Measurements from ENCODE around the gene ELOB. TPM values are rescaled to one million over a fixed set of nuclear protein-coding genes. Genes with fewer than 3 reads are reported as not detected.
"Not testable (repeated sequence)": the region's sequence is repeated elsewhere in the genome, so short reads cannot be mapped to it uniquely, and the experiment has no call there.

The ELOB gene
- polyA plus RNA-seq, 2 donors = 361 to 887 TPM

GRCh38 chr16:2726923-2727322 is 50.2 kb downstream of the ELOB start:
- H3K36me3 ChIP-seq (ENCODE audit: control insufficient read depth in 2 of 2, insufficient read depth in 2 of 2, low read length in 1 of 2) = no peaks in the 10 kb centered on the region
- H3K9me3 ChIP-seq (ENCODE audit: control insufficient read depth in 2 of 2, insufficient read depth in 1 of 2, low read depth in 1 of 2, low read length in 1 of 2) = no peaks in the 10 kb centered on the region
- H3K27me3 ChIP-seq (ENCODE audit: control insufficient read depth in 1 of 2, insufficient read depth in 2 of 2, low read length in 2 of 2) = no peaks in the 10 kb centered on the region
- no peak overlapping the region for H3K27ac ChIP-seq (ENCODE audit: low read depth in 2 of 2, low read length in 1 of 2)
- H3K4me3 ChIP-seq (ENCODE audit: low read depth in 1 of 2, low read length in 2 of 2) = no peak overlapping the region
- H3K4me1 ChIP-seq (ENCODE audit: control insufficient read depth in 2 of 2, insufficient read depth in 2 of 2, low read length in 1 of 2) = no peaks in the 10 kb centered on the region
- 75 to 82% methylated on average over 5 of the region's 5 CpGs for WGBS, 2 donors

DNA sequence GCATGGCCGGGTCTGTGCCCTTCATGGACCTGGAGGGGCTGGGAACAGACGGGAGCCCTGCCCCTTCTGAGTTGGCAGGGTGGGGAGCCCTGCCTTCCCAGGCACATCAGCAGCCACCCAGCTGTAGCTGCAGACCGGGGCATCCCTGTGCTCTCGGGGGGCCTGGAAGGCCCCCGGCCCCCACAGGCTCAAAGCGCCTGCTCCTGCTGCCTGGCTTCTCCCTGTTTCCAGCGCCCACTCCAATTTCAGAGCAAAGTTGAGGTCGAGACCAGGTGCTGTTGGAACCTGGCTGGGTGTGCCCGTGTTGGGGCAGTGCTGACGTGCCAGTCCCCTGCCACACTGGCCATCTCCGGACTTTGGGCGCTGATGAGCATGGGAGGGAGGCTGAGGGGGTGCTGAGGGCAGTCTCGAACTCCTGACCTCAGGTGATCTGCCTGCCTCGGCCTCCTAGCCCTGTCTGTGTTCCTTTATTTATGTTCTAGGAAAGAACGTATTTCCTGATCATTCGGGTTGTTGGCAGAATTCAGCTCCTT is 52.2 kb downstream of the ELOB start:
- H3K4me3 ChIP-seq (ENCODE audit: low read depth in 1 of 2, low read length in 2 of 2) = no peak overlapping the region
- H3K27me3 ChIP-seq (ENCODE audit: control insufficient read depth in 1 of 2, insufficient read depth in 2 of 2, low read length in 2 of 2) = no peaks in the 10 kb centered on the region
- 64 to 71% methylated on average over 13 to 16 of the region's 16 CpGs for WGBS, 2 donors
- no peak overlapping the region for H3K27ac ChIP-seq (ENCODE audit: low read depth in 2 of 2, low read length in 1 of 2)
- H3K9me3 ChIP-seq (ENCODE audit: control insufficient read depth in 2 of 2, insufficient read depth in 1 of 2, low read depth in 1 of 2, low read length in 1 of 2) = no peaks in the 10 kb centered on the region
- no peaks in the 10 kb centered on the region for H3K36me3 ChIP-seq (ENCODE audit: control insufficient read depth in 2 of 2, insufficient read depth in 2 of 2, low read length in 1 of 2)
- H3K4me1 ChIP-seq (ENCODE audit: control insufficient read depth in 2 of 2, insufficient read depth in 2 of 2, low read length in 1 of 2) = peaks cover 0 to 2% of the 10 kb centered on the region in 2 donors

DNA sequence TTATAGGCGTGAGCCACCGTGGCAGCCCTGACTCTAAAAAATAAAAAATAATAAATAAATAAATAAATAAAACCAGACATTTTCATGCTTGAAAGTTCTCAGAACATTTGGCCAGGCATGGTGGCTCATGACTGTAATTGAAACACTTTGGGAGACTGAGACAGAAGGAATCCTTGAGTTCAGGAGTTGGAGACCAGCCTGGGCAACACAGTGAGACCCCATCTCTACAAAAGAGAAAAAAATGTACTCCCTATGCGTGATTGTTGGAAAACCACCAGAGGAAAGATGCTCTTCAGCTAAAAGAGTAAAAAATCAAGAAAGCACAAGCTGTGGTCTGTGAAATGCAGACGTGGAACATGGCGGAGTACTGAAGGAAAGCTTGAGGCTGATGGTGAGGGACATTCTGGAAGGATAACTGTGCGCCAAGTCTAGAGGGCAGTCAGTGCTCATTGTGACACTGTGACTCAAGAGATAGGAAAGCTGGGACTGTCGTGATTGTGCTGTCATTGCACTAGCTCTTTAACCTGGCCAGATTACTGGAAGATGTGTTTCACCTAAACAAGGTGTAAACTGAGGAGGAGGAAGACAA is 52.9 kb downstream of the ELOB start:
- H3K9me3 ChIP-seq (ENCODE audit: control insufficient read depth in 2 of 2, insufficient read depth in 1 of 2, low read depth in 1 of 2, low read length in 1 of 2) = no peaks in the 10 kb centered on the region
- no peaks in the 10 kb centered on the region for H3K27me3 ChIP-seq (ENCODE audit: control insufficient read depth in 1 of 2, insufficient read depth in 2 of 2, low read length in 2 of 2)
- H3K4me1 ChIP-seq (ENCODE audit: control insufficient read depth in 2 of 2, insufficient read depth in 2 of 2, low read length in 1 of 2) = peaks cover 0 to 8% of the 10 kb centered on the region in 2 donors
- no peak overlapping the region for H3K4me3 ChIP-seq (ENCODE audit: low read depth in 1 of 2, low read length in 2 of 2)
- WGBS, 2 donors = 79 to 85% methylated on average over 7 of the region's 7 CpGs
- H3K36me3 ChIP-seq (ENCODE audit: control insufficient read depth in 2 of 2, insufficient read depth in 2 of 2, low read length in 1 of 2) = no peaks in the 10 kb centered on the region
- no peak overlapping the region for H3K27ac ChIP-seq (ENCODE audit: low read depth in 2 of 2, low read length in 1 of 2)

GRCh38 chr16:2721634-2722173 is 55.4 kb downstream of the ELOB start:
- WGBS, 2 donors = 40 to 46% methylated on average over 14 of the region's 14 CpGs
- H3K27me3 ChIP-seq (ENCODE audit: control insufficient read depth in 1 of 2, insufficient read depth in 2 of 2, low read length in 2 of 2); H3K4me1 ChIP-seq (ENCODE audit: control insufficient read depth in 2 of 2, insufficient read depth in 2 of 2, low read length in 1 of 2); H3K9me3 ChIP-seq (ENCODE audit: control insufficient read depth in 2 of 2, insufficient read depth in 1 of 2, low read depth in 1 of 2, low read length in 1 of 2); H3K36me3 ChIP-seq (ENCODE audit: control insufficient read depth in 2 of 2, insufficient read depth in 2 of 2, low read length in 1 of 2): not testable (repeated sequence)
- H3K4me3 ChIP-seq (ENCODE audit: low read depth in 1 of 2, low read length in 2 of 2) = peak overlapping the region; percentile 54 to 65
- peak overlapping the region; percentile 90 to 93 for H3K27ac ChIP-seq (ENCODE audit: low read depth in 2 of 2, low read length in 1 of 2)

Other genes starting within 250 kb of the ELOB start
- gene CEMP1, start 245.9 kb downstream of the ELOB start, polyA plus RNA-seq = under 1 TPM; 0.18 to 0.55 TPM
- gene PDPK1, start 239.3 kb downstream of the ELOB start, polyA plus RNA-seq = 10 to 100 TPM; 11.8 to 12.8 TPM
- 10 to 100 TPM; 23.1 to 25.4 TPM for gene KCTD5, start 94.8 kb downstream of the ELOB start, polyA plus RNA-seq
- gene PRSS27, start 57.1 kb downstream of the ELOB start, polyA plus RNA-seq = 100 to 1,000 TPM; 500 to 620 TPM
- gene SRRM2, start 24.6 kb downstream of the ELOB start, polyA plus RNA-seq = 100 to 1,000 TPM; 317 to 886 TPM
- gene PRSS33, start 10.3 kb upstream of the ELOB start, polyA plus RNA-seq = not detected
- not detected for gene PRSS41, start 21.2 kb upstream of the ELOB start, polyA plus RNA-seq
- gene PRSS21, start 40.0 kb upstream of the ELOB start, polyA plus RNA-seq = 1 to 10 TPM in 1 of 2 donors, under 1 TPM in 1; 0.86 to 1.8 TPM
- 1 to 10 TPM in 1 of 2 donors, under 1 TPM in 1; 0.77 to 1.1 TPM for gene ZG16B, start 53.0 kb upstream of the ELOB start, polyA plus RNA-seq
- gene PRSS22, start 80.9 kb upstream of the ELOB start, polyA plus RNA-seq = 100 to 1,000 TPM; 109 to 281 TPM
- 10 to 100 TPM; 23.9 to 30.9 TPM for gene FLYWCH2, start 105.9 kb upstream of the ELOB start, polyA plus RNA-seq
- gene FLYWCH1, start 134.7 kb upstream of the ELOB start, polyA plus RNA-seq = 10 to 100 TPM; 12.9 to 20.2 TPM
- gene KREMEN2, start 187.0 kb upstream of the ELOB start, polyA plus RNA-seq = 1 to 10 TPM; 1.6 to 1.8 TPM
- 10 to 100 TPM in 1 of 2 donors, 1 to 10 TPM in 1; 9.6 to 18.8 TPM for gene PAQR4, start 192.1 kb upstream of the ELOB start, polyA plus RNA-seq
- gene PKMYT1, start 203.2 kb upstream of the ELOB start, polyA plus RNA-seq = 10 to 100 TPM; 20.7 to 22.3 TPM
- gene CLDN9, start 235.6 kb upstream of the ELOB start, polyA plus RNA-seq = under 1 TPM in 1 of 2 donors, not detected in 1; 0.02 TPM
- under 1 TPM in 1 of 2 donors, not detected in 1; 0.06 TPM for gene CLDN6, start 240.9 kb upstream of the ELOB start, polyA plus RNA-seq
- 10 to 100 TPM; 16.6 to 21.1 TPM for gene TNFRSF12A, start 243.1 kb upstream of the ELOB start, polyA plus RNA-seq
- gene HCFC1R1, start 246.7 kb upstream of the ELOB start, polyA plus RNA-seq = 10 to 100 TPM; 58.8 to 73.6 TPM
- 10 to 100 TPM; 24.3 to 37.2 TPM for gene THOC6, start 246.8 kb upstream of the ELOB start, polyA plus RNA-seq